Measurements from ENCODE around the gene GPATCH11.

The GPATCH11 gene
- long read RNA-seq, donor 1: 0 reads
- long read RNA-seq, donor 2, partial matches to known transcripts: 5 of 7 reads
- long read RNA-seq, donor 2, other reads (novel, unspliced or antisense): 0 of 7 reads
- long read RNA-seq, donor 3, partial matches to known transcripts: 5 of 5 reads
- long read RNA-seq, donor 3, other reads (novel, unspliced or antisense): 0 of 5 reads
- long read RNA-seq, donor 4, partial matches to known transcripts: 5 of 7 reads
- long read RNA-seq, donor 4, other reads (novel, unspliced or antisense): 0 of 7 reads
- long read RNA-seq, donor 5, partial matches to known transcripts: 0 of 1 reads
- long read RNA-seq, donor 5, other reads (novel, unspliced or antisense): 0 of 1 reads
- long read RNA-seq, donor 6, partial matches to known transcripts: 57 of 59 reads
- long read RNA-seq, donor 6, other reads (novel, unspliced or antisense): 0 of 59 reads
- long read RNA-seq, donor 7, partial matches to known transcripts: 0 of 2 reads
- long read RNA-seq, donor 7, other reads (novel, unspliced or antisense): 0 of 2 reads
- long read RNA-seq, donor 8, partial matches to known transcripts: 0 of 1 reads
- long read RNA-seq, donor 8, other reads (novel, unspliced or antisense): 0 of 1 reads

DNA sequence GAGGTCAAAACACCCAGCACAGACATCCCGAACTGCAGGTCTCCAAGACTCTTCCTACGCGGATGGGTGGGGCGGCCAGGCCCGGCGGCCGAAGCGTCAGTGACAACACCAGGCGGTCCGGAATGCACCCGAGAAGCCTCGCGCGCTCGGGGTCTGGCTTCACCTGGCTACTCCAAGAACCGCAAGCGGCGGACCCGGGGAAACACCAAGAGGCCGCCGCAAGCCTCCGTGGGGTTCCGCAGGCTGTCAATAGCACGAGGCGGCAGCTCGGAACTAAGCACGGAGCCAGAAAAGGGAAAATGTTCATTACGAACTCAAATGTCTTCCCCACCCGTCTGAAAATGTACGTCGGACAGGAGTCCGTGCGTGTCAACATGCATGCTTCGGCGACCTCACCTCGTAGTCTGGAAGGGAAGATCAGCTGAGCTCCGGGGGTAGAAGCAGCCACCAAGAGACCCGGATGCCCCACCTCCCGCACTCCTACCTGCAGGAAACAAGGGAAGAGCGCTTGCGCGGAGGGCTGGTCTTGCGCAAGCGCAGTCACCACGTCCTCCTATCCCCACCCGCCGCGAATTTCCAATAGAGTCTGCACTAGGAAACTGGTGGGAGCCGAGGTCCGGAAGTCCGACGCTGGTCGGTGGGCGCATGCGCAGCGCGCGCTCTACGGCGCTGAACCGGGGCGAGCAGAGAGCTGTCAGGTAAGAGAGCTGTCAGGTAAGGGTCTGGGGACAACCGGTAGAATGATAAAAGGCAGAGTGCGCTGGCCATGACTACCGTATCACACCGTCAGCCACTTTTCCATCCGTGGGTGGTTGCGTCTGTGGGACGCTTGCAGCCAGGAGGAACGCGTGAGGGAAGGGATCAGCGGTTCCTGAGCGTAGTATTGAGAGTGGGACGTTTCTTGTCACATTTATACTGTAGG, at the start of gene GPATCH11, which contains the start of gene HEATR5B:
TSS of gene GPATCH11 (plus strand) at position 646 of the 922 bp plus-strand sequence. CDS start 3,864 bp downstream, outside the sequence.
TSS of gene HEATR5B (minus strand) at position 500 of the 922 bp plus-strand sequence. CDS start 958 bp downstream, outside the sequence.
- DNase-seq: peak; percentile 91

DNA sequence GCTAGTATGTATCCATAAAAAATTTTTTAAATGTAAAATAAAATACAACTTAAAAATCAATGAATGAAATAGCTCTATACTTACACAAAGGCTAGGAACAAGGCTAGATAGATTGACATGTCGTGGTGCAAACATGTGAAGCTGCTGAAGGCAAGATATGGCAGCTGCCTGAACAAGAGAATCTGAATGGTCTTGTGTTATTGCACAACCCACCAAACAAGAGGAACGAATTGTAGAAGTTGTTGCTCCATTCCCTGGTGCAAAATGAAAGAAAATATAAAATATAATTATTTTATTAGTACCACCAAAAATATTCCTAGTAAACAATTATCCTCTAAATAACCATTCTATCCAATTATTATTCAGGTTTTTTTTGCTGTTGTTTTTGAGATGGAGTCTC, 46.5 kb upstream of the GPATCH11 start:
- DNase-seq: no peak

DNA sequence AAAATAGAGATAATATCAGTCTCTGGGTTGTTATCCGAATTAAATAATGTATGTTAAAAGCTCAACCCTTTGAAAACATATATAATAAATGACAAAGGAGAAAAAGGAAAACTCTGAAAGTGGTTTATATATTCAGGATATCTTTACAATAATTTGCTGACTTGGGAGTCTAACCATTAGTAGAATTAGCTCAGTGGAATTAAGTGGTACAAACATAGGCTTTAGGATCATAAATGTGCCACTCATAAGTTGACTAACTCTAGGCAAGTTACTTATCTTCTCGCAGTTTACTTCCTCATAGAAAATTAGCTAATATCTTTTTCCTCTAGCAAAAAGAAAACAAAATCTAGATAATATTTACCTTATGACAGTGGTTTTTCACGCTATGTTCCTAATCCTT, 44.7 kb upstream of the GPATCH11 start:
- no peak for DNase-seq

DNA sequence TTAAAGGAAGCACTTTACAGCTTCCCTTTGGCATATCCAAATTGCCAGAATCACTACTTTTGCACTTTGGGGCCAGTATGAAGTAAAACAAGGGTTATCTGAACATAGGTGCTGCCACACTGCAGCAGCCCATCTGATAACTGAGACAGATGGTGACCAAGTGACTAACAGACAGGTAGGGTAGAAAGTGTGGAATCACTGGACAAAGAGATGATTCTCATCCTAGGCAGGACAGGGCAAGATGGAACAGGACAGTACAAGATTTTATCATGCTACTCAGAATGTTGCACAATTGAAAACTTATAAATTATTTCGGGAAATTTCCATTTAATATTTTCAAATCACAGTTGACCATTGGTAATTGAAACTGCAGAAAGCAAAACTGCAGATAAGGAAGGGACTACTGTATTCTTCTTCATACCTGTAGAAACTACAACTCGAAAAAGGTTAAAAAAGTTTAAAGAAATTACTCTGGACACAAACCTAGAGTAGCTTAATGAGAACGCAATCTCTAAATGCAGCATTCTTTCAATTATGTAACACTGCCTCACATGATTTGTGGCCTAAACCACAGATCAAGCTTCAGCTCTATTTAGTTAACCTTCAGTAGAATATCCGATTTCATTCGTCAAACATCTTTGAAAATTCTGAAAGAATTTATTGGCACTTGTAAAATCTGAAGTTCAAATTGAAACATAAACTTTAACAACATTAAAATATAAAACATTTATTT, 31.6 kb upstream of the GPATCH11 start:
- DNase-seq: no peak

DNA sequence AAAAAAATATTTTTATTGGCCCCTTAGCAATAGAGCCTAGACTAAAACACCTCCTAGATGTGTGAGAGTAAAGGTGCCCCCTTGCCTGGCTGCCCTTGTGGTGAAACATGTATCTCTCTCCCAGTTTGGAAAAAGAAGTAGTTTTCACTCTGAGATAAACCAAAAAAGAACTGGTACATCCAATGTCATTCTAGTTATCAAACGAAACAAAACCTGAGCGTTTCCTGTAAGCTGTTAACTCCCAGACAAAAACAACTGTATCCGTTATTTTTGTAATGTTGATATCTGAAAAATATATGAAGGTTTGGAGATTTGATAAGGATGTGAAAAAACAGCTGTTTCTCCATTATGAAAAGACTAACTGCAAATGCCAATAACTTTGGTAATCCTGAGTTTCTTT, 24.5 kb upstream of the GPATCH11 start:
- no peak for DNase-seq

DNA sequence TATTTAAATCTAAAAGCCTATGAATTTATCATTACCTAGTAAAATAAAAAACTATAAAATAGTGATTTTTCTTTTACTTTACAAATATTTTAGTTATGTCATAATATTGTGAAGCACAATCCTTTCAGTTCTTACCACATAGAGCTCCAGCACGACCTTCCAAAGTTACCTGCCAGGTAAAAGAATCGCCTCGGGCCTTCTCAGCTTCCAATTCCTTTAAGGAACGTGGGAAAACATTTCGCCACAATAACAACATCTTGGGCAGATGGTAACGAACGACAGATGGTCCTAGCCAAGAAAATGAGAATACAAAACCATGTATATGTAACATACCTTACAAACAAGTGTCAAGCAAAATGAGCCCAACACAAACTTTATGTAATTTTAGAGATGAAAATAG, 23.9 kb upstream of the GPATCH11 start:
- no peak for DNase-seq

DNA sequence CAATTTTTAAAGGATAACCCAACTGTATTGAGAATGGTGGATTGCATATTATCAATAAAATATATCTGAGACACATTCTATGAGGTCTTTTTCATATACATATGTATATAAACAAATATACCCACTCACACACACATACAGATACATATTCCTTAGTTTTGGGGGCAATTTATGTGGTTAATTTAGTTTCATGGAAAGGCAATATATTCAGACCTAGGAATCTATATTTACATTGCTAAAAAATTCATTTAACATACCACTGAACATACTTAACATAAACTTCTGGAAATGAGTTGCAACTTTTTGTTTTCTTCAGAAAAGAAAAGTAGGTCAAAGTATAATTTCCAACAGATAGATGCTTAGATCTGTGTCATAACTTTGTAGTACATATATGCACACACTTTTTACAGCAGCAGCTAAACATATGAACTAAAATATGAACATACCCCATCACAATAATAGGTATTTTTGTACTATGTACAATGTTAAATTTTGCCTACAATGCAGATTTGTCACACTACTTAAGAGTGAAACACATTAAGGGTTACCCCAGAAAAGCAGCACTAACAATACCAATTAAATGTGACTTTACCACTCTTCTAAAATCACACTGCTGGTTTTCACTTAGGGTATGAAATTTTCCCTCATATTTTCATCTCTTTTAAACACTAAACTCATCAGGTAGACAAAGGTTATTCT, 23.2 kb upstream of the GPATCH11 start:
- DNase-seq: no peak

DNA sequence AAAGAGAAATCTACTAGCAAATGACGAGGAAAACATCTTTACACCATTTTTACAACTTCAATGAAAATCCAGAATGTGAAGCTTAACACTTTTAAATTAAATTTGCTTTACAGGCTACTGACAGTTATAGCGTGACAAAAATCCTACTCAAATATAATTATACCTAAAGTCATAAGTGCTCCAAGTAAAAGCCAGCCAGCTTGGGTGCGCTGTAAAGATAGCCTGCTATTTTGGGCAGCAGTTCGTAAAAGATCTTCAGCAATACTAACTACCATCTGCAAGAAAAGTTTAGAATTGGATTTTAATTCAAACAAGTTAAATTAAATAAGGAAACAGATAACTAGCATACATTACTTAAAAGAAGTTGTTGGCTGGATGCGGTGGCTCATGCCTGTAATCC, 22.5 kb upstream of the GPATCH11 start:
- no peak for DNase-seq

DNA sequence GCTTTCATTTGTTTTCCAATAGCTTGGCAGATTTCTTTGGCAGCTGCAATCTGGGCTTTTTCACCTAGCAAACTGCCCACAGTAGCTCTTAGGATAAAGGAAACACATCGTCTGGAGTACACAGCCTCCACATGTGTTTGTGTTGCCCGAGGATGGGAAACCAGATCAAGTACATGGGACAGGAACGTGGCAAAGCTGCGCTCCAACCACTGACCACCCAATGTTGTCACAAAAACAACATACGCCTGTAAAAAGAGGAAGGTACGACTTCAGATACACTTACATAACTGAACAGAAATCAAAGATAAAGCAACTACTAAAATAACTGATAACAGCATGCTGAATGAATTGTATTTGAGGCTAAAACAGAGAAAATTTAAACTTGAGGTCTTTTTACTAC, 15.6 kb upstream of the GPATCH11 start:
- no peak for DNase-seq

DNA sequence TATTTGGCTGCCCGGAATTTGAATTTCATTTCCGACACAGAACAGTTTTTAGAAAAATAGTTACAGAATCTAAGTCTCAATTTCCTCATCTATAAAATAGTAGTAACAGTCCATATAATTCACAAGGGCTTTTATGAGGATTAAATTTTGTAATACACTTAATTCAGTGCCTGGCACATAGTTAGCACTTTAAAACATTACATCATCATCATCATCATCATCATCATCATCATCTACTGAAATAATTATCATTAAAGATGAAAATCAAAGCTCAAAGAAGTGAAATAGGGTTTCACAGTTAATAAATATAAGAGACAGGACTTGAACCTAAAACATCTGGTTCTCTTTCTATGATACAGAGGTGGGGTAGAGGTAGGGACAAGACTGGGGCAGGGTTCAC, 13.4 kb upstream of the GPATCH11 start:
- DNase-seq: no peak

DNA sequence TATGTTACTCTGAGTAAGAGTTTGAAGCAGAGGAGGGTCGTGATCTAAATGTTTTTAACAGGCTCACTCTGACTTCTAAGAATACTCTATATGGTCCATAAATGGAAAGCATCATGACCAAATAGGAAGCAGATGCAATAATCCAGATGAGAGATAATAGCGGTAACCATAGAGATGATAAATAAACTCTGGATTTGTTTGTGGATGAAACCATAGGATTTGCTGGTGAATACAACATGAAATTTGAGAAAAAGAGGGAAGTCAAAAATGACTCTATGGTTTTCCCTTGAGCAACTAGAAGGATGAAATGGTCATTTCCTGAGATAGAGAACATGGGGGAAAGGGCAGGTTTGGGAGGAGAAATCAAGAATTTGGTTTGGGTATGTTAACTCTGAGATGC, 4.1 kb upstream of the GPATCH11 start:
- no peak for DNase-seq

DNA sequence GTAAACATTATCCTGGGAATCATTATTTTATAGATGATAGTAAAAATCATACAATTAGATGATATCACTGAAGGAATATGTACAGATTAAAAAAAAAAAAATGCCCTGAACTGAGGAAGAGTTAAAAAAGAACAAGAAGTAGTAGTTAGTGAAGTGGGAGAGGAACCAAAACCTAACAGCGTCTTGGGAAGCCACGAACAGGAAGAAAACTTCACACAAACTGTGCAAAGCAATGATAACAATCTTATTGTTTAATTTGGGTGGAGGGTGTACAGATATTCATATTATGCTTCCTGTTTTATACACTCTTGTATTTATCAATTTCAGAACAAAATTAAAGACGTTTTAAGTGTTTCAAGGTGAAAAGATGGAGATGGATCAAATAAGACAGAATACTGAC, 3.6 kb upstream of the GPATCH11 start:
- no peak for DNase-seq

DNA sequence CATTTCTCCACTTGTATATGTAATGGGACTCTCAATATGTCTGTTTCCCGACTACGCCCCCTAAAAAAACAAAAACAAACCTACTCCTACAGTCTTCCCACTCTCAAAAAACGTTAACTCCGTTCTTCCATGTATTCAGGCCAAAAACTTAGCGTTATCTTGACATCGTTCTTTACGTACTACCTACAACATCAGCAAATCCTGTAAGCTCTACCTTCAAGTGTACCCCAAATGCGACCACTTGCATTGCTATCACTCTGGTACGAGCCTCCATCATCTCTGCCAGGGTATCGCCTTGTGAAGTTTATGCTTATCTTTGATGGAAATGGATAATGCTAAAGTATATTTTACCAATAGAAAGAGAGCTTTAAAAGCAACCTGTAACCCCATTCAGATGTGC, 479 bp downstream of the GPATCH11 start:
- no peak for DNase-seq

DNA sequence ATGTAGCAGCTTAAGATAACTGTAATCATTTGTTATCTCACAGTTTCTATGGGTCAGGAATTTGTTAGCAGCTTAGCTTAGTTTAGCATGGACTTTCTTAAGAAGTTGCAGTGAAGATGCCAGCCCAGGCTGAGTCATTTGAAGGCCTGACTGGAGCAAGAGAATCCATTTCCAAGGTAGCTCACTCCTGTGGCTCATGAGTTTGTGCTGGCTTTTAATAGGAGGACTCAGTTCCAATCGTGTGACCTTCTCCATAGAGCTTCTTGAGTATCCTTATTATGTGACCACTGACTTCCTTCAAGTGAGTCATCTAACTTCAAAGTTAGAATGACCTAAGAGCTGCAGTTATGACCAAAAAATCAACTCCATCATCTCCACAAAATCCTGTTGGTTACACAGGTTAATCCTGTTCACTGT, 1.4 kb downstream of the GPATCH11 start:
- no peak for DNase-seq

DNA sequence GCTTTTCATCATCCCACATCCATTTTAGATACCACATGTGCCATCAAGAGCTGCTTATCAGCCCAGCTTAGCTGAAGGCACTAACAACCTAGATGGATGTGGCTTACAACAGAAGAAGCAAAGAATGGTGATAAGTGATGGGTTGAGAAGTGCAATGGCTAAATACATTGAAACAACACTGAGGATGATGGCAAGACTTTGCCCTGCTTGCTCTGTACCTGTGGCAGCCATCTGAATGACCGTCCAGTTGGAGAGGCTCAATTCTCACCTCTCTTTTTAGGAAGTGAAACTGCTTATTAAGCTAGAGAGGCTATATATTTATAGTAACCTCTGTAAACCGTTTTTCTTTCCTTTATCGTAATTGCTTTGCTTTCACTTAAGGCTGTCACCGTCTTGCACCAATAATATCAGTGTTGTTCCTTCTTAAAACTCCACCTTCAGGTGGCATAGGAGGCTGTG, 5.7 kb downstream of the GPATCH11 start:
- no peak for DNase-seq

DNA sequence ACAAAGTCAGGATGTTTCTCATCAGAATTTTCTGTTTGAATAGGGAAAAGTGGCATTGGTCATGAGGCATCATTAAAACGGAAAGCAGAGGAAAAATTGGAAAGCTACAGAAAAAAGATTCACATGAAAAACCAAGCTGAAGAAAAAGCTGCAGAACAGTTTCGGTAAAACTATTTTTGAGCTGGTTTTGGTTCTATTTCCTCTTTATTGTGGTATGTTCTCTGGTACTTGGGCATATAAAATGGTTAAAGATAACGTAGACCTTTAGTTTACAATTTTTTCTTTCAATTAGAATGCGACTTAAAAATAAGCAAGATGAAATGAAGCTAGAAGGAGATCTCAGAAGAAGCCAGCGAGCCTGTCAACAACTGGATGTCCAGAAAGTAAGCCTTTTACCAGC, 7.6 kb downstream of the GPATCH11 start:
- no peak for DNase-seq

DNA sequence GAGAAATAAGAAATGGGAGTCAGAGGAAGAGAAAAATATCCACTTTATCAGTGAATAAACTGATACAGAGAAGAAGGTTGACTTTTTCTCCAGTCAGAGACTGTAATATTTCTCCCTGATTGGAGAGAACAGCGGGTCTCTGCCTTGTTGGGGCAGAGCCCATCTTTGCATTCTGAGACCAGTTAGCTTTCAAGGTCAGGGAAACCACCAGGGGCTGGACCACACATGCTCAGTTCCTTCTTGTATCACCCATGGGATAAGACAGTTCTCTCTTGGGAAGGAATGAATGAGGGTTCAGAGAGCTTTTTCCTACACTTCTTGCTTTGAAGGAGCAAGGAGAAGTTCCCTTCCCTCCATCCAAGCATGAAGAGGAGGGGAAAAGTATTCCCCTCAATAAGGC, 12.2 kb downstream of the GPATCH11 start:
- no peak for DNase-seq

DNA sequence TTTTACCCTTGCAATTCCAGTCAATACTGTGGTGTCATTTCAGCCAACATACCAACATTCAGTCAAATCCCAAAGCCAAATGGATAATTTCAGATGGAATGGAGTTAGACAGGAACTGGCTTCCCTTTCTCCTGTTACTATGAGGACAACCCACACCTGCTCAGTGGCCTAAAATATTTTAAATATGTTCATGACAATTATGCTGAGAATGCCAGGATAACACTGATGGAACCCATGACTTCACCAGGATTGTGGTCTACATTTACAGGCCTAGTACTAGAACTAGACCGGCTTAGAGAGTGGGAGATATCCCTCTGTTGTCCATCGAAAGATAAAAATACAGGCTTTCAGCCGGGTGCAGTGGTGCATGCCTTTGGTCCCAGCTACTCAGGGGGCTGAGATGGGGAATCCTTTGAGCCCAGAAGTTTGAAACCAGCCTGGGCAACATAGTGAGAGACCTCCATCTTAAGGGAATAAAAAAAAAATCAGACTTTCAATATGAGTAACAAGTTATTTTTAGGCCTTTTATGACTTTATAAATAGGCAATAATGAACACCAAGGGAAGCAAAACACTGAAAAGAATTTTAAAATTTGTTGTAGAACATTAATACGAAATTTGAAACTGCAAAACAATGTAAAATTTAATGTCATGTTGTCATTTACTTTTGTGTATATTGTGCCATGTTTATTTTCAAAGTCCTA, 14.2 kb downstream of the GPATCH11 start:
- no peak for DNase-seq

DNA sequence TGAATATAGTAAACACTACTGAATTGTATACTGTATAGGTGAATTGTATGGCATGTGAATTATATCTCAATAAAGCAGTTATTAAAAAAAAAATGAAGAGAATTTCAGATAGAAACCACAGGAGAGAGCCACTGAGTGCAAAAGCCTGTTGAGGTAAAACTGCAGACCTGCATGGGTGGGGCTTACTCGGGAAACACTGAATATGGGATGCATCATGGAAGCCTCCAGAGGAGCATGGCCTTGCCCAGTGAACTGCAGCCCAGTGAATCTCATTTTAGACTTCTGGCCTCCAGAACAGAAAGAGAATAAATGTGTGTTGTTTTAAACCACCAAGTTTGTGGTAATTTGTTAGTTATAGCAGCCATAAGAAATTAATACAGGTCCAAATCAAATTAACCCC, 15.7 kb downstream of the GPATCH11 start:
- DNase-seq: no peak

DNA sequence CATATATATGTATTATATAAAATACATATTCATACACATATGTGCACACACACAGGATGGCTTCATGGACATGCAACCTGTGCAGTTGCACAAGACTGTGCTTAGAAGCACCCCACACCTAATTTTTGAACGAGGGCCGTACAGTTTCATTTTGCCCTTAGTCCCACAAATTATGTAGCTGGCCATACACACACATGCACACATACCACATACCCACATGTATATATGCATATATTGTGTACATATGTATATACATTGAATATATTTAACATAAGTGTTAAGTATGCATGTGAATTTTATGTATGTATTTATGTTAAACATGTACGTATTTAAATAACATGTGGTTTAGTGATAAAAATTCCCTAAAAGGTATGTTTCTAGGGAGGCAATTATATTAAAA, 18.3 kb downstream of the GPATCH11 start:
- DNase-seq: no peak

DNA sequence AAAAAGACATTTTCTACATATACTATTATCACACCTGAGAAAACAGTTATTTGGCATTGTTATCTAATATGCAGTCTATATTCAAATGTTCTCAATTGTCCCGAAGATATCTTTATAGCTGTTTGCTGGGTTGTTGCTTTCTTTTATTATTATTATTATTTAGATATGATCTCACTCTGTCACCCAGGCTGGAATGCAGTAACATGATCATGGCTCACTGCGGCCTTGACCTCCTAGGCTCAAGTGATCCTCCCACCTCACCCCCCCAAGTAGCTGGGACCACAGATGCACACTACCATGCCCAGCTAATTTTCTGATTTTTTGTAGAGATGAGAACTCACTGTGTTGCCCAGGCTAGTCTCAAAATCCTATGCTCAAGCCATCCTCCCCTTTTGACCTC, 19.9 kb downstream of the GPATCH11 start:
- DNase-seq: no peak
